Astrocyte of the spinal cord (primary cell): Measurements from ENCODE around the gene EXOC4.

Experiments
- DNase-seq: peaks from one replicate; pipeline ENCODE4 v3.0.0; 2011; ENCODE audit warnings: low read depth, low spot score
- H3K4me3 ChIP-seq: 2 replicates; pipeline ENCODE4 v1.5.1; 2011; ENCODE audit warnings: low read depth, mild to moderate bottlenecking, low read length, moderate library complexity
- in situ Hi-C: cut with HindIII; loops from 2 replicates; pipeline ENCODE4 v1.10.0; 2017; ENCODE audit warnings: low sequenced_read_pairs
- TF ChIP-seq, protein P1 (sequence below): IDR thresholded peaks from 2 replicates; pipeline ENCODE4 v1.5.1; 2012; ENCODE audit warnings: low read depth, mild to moderate bottlenecking, low read length, inconsistent platforms

The EXOC4 gene

DNA sequence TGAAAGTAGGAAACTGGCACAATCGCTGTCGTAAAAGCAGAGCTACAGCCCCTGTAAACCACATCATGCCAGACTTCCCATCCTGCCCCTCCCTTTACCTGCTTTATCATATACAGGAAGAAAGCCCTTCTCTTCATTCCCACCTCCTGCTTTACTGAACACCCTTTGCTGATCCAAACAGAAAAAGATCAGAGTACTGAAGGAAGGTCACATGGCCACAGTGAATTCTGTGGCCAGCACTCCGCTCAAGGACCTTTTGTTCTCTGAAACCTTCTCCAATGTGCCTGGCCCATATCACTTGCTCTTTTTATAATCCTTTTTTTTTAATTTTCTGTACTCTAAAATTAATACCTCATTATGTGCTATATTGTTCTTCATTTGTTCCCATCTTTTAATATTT, 765.4 kb downstream of the EXOC4 start:
- DNase-seq, result no peak
- in situ Hi-C loops, result no loop called here
- H3K4me3 ChIP-seq, result no peak overlapping the region
- TF ChIP-seq, protein P1, sequence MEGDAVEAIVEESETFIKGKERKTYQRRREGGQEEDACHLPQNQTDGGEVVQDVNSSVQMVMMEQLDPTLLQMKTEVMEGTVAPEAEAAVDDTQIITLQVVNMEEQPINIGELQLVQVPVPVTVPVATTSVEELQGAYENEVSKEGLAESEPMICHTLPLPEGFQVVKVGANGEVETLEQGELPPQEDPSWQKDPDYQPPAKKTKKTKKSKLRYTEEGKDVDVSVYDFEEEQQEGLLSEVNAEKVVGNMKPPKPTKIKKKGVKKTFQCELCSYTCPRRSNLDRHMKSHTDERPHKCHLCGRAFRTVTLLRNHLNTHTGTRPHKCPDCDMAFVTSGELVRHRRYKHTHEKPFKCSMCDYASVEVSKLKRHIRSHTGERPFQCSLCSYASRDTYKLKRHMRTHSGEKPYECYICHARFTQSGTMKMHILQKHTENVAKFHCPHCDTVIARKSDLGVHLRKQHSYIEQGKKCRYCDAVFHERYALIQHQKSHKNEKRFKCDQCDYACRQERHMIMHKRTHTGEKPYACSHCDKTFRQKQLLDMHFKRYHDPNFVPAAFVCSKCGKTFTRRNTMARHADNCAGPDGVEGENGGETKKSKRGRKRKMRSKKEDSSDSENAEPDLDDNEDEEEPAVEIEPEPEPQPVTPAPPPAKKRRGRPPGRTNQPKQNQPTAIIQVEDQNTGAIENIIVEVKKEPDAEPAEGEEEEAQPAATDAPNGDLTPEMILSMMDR, result no peak

DNA sequence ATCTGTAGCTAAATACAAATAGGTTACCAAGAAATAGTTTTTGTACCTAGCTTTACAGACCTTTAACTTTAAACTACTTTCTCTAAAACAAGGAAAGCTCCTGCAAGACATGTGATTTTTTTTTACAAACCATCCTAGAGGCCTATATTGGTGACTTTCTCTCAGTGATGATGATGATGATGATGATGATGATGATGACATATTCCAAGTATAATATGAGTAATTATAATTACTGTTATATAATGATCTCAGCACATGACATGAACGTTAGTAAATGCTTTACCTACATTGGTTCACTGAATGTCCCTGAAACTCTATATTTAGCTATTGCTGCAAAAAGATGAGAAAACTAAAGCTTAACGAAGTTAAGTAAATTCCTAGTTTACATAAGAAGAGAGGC, 766.4 kb downstream of the EXOC4 start:
- in situ Hi-C loops, result no loop called here
- no peak for DNase-seq
- TF ChIP-seq, protein P1, result no peak
- H3K4me3 ChIP-seq, result no peak overlapping the region

DNA sequence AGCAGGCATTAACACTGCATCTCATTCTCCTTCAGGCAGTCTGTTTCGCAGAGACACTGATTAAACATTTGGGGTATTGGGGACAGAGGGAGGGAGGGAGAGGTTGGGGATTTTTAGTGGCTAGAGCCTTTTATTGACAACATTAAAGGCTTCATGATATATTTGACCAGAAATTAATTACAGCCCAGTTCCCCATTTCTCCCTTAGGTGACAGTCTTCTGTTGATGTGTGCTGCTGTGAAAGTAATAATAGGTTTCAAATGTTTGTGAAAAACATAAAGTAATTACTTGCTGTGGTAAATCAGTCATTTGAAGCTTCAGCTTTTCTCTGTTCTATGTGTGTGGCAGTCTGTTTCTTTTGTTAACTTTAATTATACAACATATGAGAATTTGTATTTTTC, 769.0 kb downstream of the EXOC4 start:
- no peak overlapping the region for H3K4me3 ChIP-seq
- in situ Hi-C loops, result no loop called here
- TF ChIP-seq, protein P1, result no peak
- DNase-seq, result no peak

DNA sequence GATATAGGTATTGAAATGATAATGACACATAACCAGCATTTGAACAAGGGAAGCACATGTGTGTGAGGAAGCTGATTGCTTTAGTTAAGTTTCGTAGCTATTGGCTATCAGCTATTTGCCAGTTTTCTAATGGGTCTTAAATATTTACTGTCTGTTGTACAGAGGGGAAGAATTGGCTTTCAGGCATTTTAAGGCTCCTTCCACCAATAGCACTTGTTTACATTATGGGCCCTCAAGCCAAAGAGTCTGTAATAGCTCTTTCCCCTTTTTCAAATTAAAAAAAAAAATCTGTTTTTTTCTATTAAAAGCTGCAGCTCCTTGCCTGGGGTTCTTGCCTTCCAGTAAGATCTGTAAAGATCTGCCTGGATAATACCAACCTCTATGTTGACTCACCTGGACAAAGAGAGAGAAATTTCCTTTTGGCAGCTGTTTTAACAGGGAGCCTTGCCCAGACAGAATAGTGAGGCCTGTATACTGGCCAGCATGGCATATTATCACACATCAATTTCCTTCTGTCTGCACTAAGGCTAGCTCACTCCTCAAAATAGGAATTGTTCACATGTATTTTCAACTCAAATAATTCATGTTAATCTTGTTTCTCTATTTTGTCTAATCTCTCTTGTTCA, 769.5 kb downstream of the EXOC4 start:
- TF ChIP-seq, protein P1, result no peak
- DNase-seq, result no peak
- in situ Hi-C loops, result no loop called here
- no peak overlapping the region for H3K4me3 ChIP-seq

DNA sequence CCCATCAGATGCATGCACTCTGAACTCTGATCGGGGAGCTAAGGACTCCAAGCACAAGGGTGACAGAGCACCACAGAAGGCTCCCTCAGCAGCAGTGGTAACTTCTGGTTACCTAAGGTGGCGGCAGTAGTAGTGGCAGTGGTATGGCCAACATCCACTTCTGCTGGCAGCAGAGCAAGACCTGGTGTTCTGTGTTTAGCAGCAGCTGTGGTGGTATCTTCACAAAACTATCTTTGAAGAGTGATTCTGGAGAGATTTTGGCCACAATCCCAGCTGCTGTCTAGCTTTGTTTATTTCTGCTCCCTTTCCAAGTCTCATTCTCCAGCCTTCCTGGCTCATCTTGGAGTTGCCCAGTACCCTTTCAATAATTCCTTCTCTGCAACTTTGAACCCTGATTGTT, 771.9 kb downstream of the EXOC4 start:
- in situ Hi-C loops, result no loop called here
- DNase-seq, result no peak
- TF ChIP-seq, protein P1, result no peak
- H3K4me3 ChIP-seq, result no peak overlapping the region

DNA sequence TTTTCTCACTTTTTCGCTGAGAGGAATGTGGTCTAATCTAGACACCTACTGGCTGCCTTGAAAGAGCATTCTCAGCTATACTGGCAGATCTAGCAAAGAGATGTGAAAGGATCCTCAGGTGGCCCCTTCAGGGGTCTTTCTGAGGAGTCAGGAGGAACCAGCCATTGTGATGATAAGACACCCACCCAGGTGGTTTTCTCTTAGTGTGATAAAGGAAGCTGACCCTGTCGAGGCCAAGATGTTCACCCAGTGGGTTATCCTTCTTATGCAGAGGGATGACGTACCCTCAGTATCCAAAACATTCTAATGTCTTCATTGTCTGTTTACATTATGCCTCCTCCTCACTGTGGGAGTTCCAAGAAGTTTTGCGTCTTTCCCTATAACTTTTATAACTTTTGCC, 776.0 kb downstream of the EXOC4 start:
- in situ Hi-C loops, result no loop called here
- TF ChIP-seq, protein P1, result no peak
- no peak overlapping the region for H3K4me3 ChIP-seq
- no peak for DNase-seq

DNA sequence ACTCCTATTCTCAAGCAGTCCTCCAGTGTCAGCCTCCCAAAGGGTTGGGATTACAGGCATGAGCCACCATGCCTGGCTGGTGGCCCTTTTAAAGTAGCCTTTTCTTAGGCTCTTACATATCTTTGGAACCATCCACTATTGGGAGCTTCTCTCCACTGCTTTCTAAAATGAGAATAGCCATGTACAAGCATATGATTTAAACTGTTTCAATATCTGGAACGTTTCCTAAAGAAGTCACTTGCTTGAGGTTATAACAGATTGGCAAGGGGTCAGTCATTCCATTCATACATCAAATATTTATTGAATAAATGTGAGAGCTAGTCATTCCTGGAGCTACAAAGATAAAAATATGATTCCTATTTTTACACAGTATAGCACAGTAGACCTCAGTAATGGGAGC, 776.9 kb downstream of the EXOC4 start:
- H3K4me3 ChIP-seq, result no peak overlapping the region
- DNase-seq, result no peak
- in situ Hi-C loops, result no loop called here
- TF ChIP-seq, protein P1, result no peak
